Astrocyte (in vitro differentiated cells and primary cell): ENCODE measurements around the gene DYNLT1.
"Not testable (repeated sequence)": the region's sequence is repeated elsewhere in the genome, so short reads cannot be mapped to it uniquely, and the experiment has no call there.

Source experiments
- CTCF ChIP-seq: IDR thresholded peaks from 2 replicates; pipeline ENCODE4 v1.5.1; 2011; ENCODE audit warnings: low read depth, mild to moderate bottlenecking, inconsistent platforms, low read length, moderate library complexity; ENCODE audit not compliant: insufficient read depth
- EZH2 ChIP-seq: IDR thresholded peaks from 2 replicates; pipeline ENCODE4 v1.6.1; 2012; ENCODE audit warnings: mild to moderate bottlenecking, low read length, inconsistent platforms; ENCODE audit not compliant: insufficient read depth

DNA sequence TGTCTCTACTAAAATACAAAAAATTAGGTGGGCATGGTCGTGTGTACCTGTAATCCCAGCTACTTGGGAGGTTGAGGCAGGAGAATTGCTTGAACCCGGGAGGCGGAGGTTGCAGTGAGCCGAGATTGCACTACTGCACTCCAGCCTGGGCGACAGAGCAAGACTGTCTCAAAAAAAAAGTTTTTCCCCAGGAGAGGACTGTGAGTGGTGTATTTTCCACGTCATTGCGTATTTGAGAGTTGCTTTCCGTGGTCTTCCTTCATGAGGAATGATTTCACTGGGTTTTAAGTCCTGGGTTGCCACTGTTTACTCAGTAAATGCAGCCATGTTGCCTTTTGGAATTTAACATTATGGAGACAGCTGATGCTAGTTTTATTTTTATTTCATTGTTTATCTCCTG lies 27.6 kb upstream of the DYNLT1 start:
- not testable (repeated sequence) for TF ChIP-seq CTCF, EZH2
